GM12892 (cell line): ENCODE results near the gene LARGE1.

Experiments
- POLR2A ChIP-seq: IDR thresholded peaks from 2 replicates; pipeline ENCODE4 v1.6.1; 2011; ENCODE audit warnings: low read depth, low read length, control low read depth
- POLR2AphosphoS5 ChIP-seq: IDR thresholded peaks from 2 replicates; pipeline ENCODE4 v1.6.1; 2011; ENCODE audit warnings: low read depth, low read length, control low read depth
- TAF1 ChIP-seq: IDR thresholded peaks from 2 replicates; pipeline ENCODE4 v1.6.1; 2011; ENCODE audit warnings: low read depth, mild to moderate bottlenecking, control low read depth, low read length, borderline replicate concordance

DNA sequence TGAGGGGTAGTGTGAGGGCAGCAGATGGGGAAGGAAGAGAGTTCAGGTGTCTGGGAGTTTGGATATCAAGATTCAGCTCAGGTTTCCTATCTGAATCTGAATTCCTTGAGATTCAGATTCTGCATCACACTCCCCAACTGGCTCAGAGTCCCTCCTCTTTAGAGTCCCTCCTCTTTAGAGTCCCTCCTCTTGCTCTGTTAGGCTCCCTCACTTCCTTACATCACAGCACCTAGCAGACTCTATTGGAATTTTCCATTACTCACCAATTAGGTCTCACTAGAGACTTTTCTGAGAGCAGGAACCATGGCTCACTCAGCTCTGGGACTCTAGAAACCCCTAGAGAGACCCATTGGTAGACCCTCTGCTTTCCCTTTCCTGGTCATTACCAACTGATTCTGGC lies 558.7 kb downstream of the LARGE1 start:
- TF ChIP-seq POLR2AphosphoS5 (no peak), POLR2A (no peak), TAF1 (no peak)
